ENCODE data around the gene CAVIN1. TPM values are rescaled to one million over a fixed set of nuclear protein-coding genes. Genes with fewer than 3 reads are reported as not detected.

Gene CAVIN1
- polyA plus RNA-seq, 6 donors from 2014 or later, result not detected

GRCh38 chr17:42354956-42355843 is 67.9 kb downstream of the CAVIN1 start:
- H3K9me3 Mint-ChIP-seq, result no peaks in the 10 kb centered on the region
- H3K4me1 Mint-ChIP-seq, result peaks cover 19 to 33% (median 28%) of the 10 kb centered on the region in 3 donors
- ATAC-seq (ENCODE audit: low read depth in 2 of 2), result no peak
- no peak overlapping the region for H3K4me3 Mint-ChIP-seq
- peak overlapping the region in 1 of 6 donors; percentile 48 for H3K27ac Mint-ChIP-seq
- DNase-seq, result no peak
- H3K36me3 Mint-ChIP-seq, result no peaks in the 10 kb centered on the region
- no peaks in the 10 kb centered on the region for H3K27me3 Mint-ChIP-seq

Other genes starting within 250 kb of the CAVIN1 start
- under 1 TPM in 4 of 6 donors, not detected in 2; 0.09 to 0.17 (median 0.12) TPM for gene KCNH4, start 242.1 kb downstream of the CAVIN1 start, polyA plus RNA-seq (ENCODE audit: low read depth in 6 of 6)
- gene HCRT, start 237.8 kb downstream of the CAVIN1 start, polyA plus RNA-seq (ENCODE audit: low read depth in 6 of 6), result not detected
- 10 to 100 TPM; 21.9 to 32.7 (median 26.2) TPM for gene GHDC, start 228.8 kb downstream of the CAVIN1 start, polyA plus RNA-seq (ENCODE audit: low read depth in 6 of 6)
- 10 to 100 TPM; 22.8 to 52.6 (median 42.6) TPM for gene STAT5B, start 146.9 kb downstream of the CAVIN1 start, polyA plus RNA-seq (ENCODE audit: low read depth in 6 of 6)
- gene STAT5A, start 134.8 kb downstream of the CAVIN1 start, polyA plus RNA-seq (ENCODE audit: low read depth in 6 of 6), result 10 to 100 TPM; 24.6 to 53.2 (median 45.2) TPM
- 100 to 1,000 TPM in 3 of 6 donors, 10 to 100 TPM in 3; 89.8 to 112 (median 101) TPM for gene STAT3, start 34.8 kb downstream of the CAVIN1 start, polyA plus RNA-seq (ENCODE audit: low read depth in 6 of 6)
- 10 to 100 TPM; 42.5 to 81.0 (median 62.8) TPM for gene ATP6V0A1, start 35.6 kb upstream of the CAVIN1 start, polyA plus RNA-seq (ENCODE audit: low read depth in 6 of 6)
- 10 to 100 TPM; 17.1 to 34.9 (median 23.6) TPM for gene NAGLU, start 113.0 kb upstream of the CAVIN1 start, polyA plus RNA-seq (ENCODE audit: low read depth in 6 of 6)
- gene HSD17B1, start 129.7 kb upstream of the CAVIN1 start, polyA plus RNA-seq (ENCODE audit: low read depth in 6 of 6), result 1 to 10 TPM in 2 of 6 donors, under 1 TPM in 3, not detected in 1; 0.55 to 1.6 (median 0.90) TPM
- 100 to 1,000 TPM in 1 of 6 donors, 10 to 100 TPM in 5; 40.6 to 104 (median 55.5) TPM for gene COASY, start 138.9 kb upstream of the CAVIN1 start, polyA plus RNA-seq (ENCODE audit: low read depth in 6 of 6)
- 10 to 100 TPM; 26.7 to 48.2 (median 32.9) TPM for gene MLX, start 143.8 kb upstream of the CAVIN1 start, polyA plus RNA-seq (ENCODE audit: low read depth in 6 of 6)
- 1 to 10 TPM in 5 of 6 donors, not detected in 1; 1.5 to 2.9 (median 2.4) TPM for gene PSMC3IP, start 154.5 kb upstream of the CAVIN1 start, polyA plus RNA-seq (ENCODE audit: low read depth in 6 of 6)
- gene RETREG3, start 186.1 kb upstream of the CAVIN1 start, polyA plus RNA-seq (ENCODE audit: low read depth in 6 of 6), result 100 to 1,000 TPM; 132 to 161 (median 140) TPM
- gene TUBG1, start 186.4 kb upstream of the CAVIN1 start, polyA plus RNA-seq (ENCODE audit: low read depth in 6 of 6), result 10 to 100 TPM in 1 of 6 donors, 1 to 10 TPM in 4, not detected in 1; 4.2 to 10.2 (median 6.8) TPM
- 1 to 10 TPM in 5 of 6 donors, under 1 TPM in 1; 0.39 to 3.3 (median 1.5) TPM for gene TUBG2, start 236.0 kb upstream of the CAVIN1 start, polyA plus RNA-seq (ENCODE audit: low read depth in 6 of 6)